A549 (cell line): ENCODE measurements around the gene NTSR1. TPM values are rescaled to one million over a fixed set of nuclear protein-coding genes. Genes with fewer than 3 reads are reported as not detected.

Experiments used
- ATAC-seq, 2 experiments: fragments of 200-7000 bp in 1 of 2; fragments of >200 bp in 1 of 2; cut with Nextera tagmentation in 1 of 2; cut with Tn5 transposase in 1 of 2; 3 replicates each; pipeline versions ENCODE4 v1.8.0 to v1.9.1; 2018 to 2020; ENCODE audit warnings: mild to moderate bottlenecking in 1 of 2, moderate library complexity in 1 of 2
- CTCF ChIA-PET: fragments of 300-600 bp; sonication (Branson Sonifier 250); formaldehyde crosslinking; extraction: SDS; loops from one replicate; lab custom pipeline; 2021; ENCODE audit warnings: antibody characterized with exemption, inconsistent platforms; lab: Yijun Ruan, JAX
- POLR2A ChIA-PET: fragments of 350-600 bp; formaldehyde crosslinking; extraction: SDS; loops from one replicate; lab custom pipeline; 2021; ENCODE audit warnings: antibody characterized with exemption, inconsistent platforms; lab: Yijun Ruan, JAX
- DNase-seq, 2 experiments: peaks; one replicate each; pipeline versions ENCODE4 v3.0.0 to v3.0.0-alpha.2; 2011 to 2016; ENCODE audit warnings: low read depth in 1 of 2, low spot score in 1 of 2
- FAIRE-seq: peaks from 2 replicates; lab custom pipeline; 2011; peaks lifted over from hg19 to GRCh38; lab: Jason Lieb, UNC
- H3K27ac ChIP-seq, 2 experiments: fragments of >200 bp; sonication (Bioruptor Twin); formaldehyde crosslinking; 3 replicates each; pipeline ENCODE4 v1.5.1; 2016 to 2017
- H3K4me1 ChIP-seq: fragments of >200 bp; sonication (Bioruptor Twin); formaldehyde crosslinking; 3 replicates; pipeline ENCODE4 v1.6.1; 2016
- H3K4me2 ChIP-seq: fragments of >200 bp; sonication (Bioruptor Twin); formaldehyde crosslinking; 3 replicates; pipeline ENCODE4 v1.6.1; 2016
- H3K4me3 ChIP-seq: fragments of >200 bp; sonication (Bioruptor Twin); formaldehyde crosslinking; 3 replicates; pipeline ENCODE4 v1.5.1; 2016
- H3K9me3 ChIP-seq: fragments of >200 bp; sonication (Bioruptor Twin); formaldehyde crosslinking; 3 replicates; pipeline ENCODE4 v1.6.1; 2016
- ATOH8 ChIP-seq: fragments of 250-450 bp; sonication (Bioruptor Pico); IDR thresholded peaks from 2 replicates; pipeline ENCODE4 v1.5.0; 2020; ENCODE audit warnings: low read depth, mild to moderate bottlenecking, moderate library complexity
- CTCF ChIP-seq: fragments of >200 bp; sonication (Bioruptor Twin); formaldehyde crosslinking; IDR thresholded peaks from 3 replicates; pipeline ENCODE4 v1.5.1; 2016
- EHMT2 ChIP-seq: fragments of 200-600 bp; sonication (generic); IDR thresholded peaks from 2 replicates; pipeline ENCODE4 v1.6.1; 2016; ENCODE audit warnings: antibody characterized with exemption, low read depth, mild to moderate bottlenecking, moderate library complexity
- ELK1 ChIP-seq: fragments of 150-350 bp; IDR thresholded peaks from 2 replicates; pipeline ENCODE4 v1.6.1; 2014; ENCODE audit warnings: low read depth, mild to moderate bottlenecking, low read length
- EP300 ChIP-seq, 2 experiments: fragments of >200 bp; sonication (Bioruptor Twin); formaldehyde crosslinking; IDR thresholded peaks; 2 replicates in 1 of 2; 3 replicates in 1 of 2; pipeline ENCODE4 v1.6.1; 2016 to 2017
- FOSB ChIP-seq: fragments of 250-450 bp; sonication (Bioruptor Pico); IDR thresholded peaks from 2 replicates; pipeline ENCODE4 v1.5.0; 2020; ENCODE audit warnings: mild to moderate bottlenecking, moderate library complexity
- HDAC2 ChIP-seq: fragments of 200-600 bp; sonication (generic); IDR thresholded peaks from 2 replicates; pipeline ENCODE4 v1.6.1; 2016
- KDM5A ChIP-seq: fragments of 200-600 bp; sonication (generic); IDR thresholded peaks from 2 replicates; pipeline ENCODE4 v1.6.1; 2016; ENCODE audit warnings: antibody characterized with exemption, mild to moderate bottlenecking
- MAX ChIP-seq: IDR thresholded peaks from 2 replicates; pipeline ENCODE4 v1.6.1; 2012
- RAD21 ChIP-seq, 2 experiments: fragments of >200 bp in 1 of 2; sonication (Bioruptor Twin) in 1 of 2; formaldehyde crosslinking in 1 of 2; IDR thresholded peaks in 1 of 2; conservative IDR thresholded peaks in 1 of 2; 2 replicates in 1 of 2; 3 replicates in 1 of 2; pipeline ENCODE4 v1.6.1; 2012 to 2018; ENCODE audit warnings: inconsistent platforms in 1 of 2
- RCOR1 ChIP-seq: fragments of 150-350 bp; IDR thresholded peaks from 2 replicates; pipeline ENCODE4 v1.6.1; 2014; ENCODE audit warnings: antibody characterized with exemption, low read length, low read depth
- REST ChIP-seq: fragments of 200-600 bp; sonication (generic); IDR thresholded peaks from 2 replicates; pipeline ENCODE4 v1.6.1; 2016; ENCODE audit warnings: antibody characterized with exemption, mild to moderate bottlenecking, moderate library complexity
- RNF2 ChIP-seq: fragments of 200-600 bp; sonication (generic); IDR thresholded peaks from 2 replicates; pipeline ENCODE4 v1.6.1; 2016; ENCODE audit warnings: low read depth, mild to moderate bottlenecking, antibody characterized with exemption, moderate library complexity, borderline replicate concordance
- TP53 ChIP-seq: fragments of 250-450 bp; sonication (Bioruptor Pico); IDR thresholded peaks from 2 replicates; pipeline ENCODE4 v1.5.0; 2021; ENCODE audit warnings: mild to moderate bottlenecking, moderate library complexity
- ZSCAN20 ChIP-seq: fragments of 250-450 bp; sonication (Bioruptor Pico); IDR thresholded peaks from 2 replicates; pipeline ENCODE4 v1.8.0; 2022; ENCODE audit warnings: mild to moderate bottlenecking, moderate library complexity
- WGBS: methylation state at CpG from one replicate; pipeline ENCODE4 v1.1.6; 2017; ENCODE audit errors: missing lambda C conversion rate; 5-methylcytosine and 5-hydroxymethylcytosine counted together
- polyA plus RNA-seq, 4 experiments: library from polyadenylated mRNA; depleted of rRNA in 3 of 4; stranded (reverse); fragments of >200 nt; fragmentation: RNase III in 1 of 4; extraction: RNeasy Plus Mini Kit Qiagen cat#74134 plus additional on column Dnase treatment in 1 of 4; gene quantifications; 2 replicates in 3 of 4; 3 replicates in 1 of 4; pipeline ENCODE4 v1.2.3, GENCODE V29; 2011 to 2017

Gene NTSR1
- polyA plus RNA-seq, 2 of the 4 experiments (the other 2 are of a cell fraction), result 0.03 TPM; not detected in 1

GRCh38 chr20:62741701-62742491, 33.3 kb downstream of the NTSR1 start:
- Histone ChIP-seq H3K27ac (peak overlapping the region in 1 of 2 experiments; percentile 86; a peak in 3 of 6 replicates), H3K9me3 (no peaks in the 10 kb centered on the region), H3K4me2 (no peak overlapping the region), H3K4me3 (no peak overlapping the region), H3K4me1 (peaks cover 21% of the 10 kb centered on the region)
- no peak for DNase-seq
- CTCF ChIA-PET, result interaction anchor here (0.7 to 4.1 kb wide), 5 partner anchors 18 to 74 kb away, joined by 3 to 27 read pairs (median 4); no protein-coding TSS in a partner anchor
- POLR2A ChIA-PET, result no interaction called here
- no peak for FAIRE-seq
- TF ChIP-seq CTCF, result no peak
- TF ChIP-seq REST, result peak; percentile 48; the same call in 1 of the 2 replicates
- 79% methylated on average over 15 of the region's 18 CpGs for WGBS
- no peak for ATAC-seq

- TF ChIP-seq EP300 (IDR thresholded peaks at IDR 0.05) (no peak), ATOH8 (CRISPR knock-in tag) (no peak), KDM5A (no peak), RNF2 (no peak), EHMT2 (no peak), FOSB (CRISPR knock-in tag) (no peak)
- TF ChIP-seq, all 56 proteins: peak for 0
- H3K4me3 ChIP-seq, result no peak overlapping the region
- FAIRE-seq, result no peak
- POLR2A ChIA-PET, result no interaction called here
- no peak for ATAC-seq
- no peaks in the 10 kb centered on the region for H3K9me3 ChIP-seq
- H3K4me2 ChIP-seq, result no peak overlapping the region
- CTCF ChIA-PET, result interaction anchor here (0.7 to 4.1 kb wide), 3 partner anchors 19 to 49 kb away, joined by 3 to 27 read pairs (median 6); no protein-coding TSS in a partner anchor
- 66% methylated on average over 2 of the region's 6 CpGs for WGBS
- H3K27ac ChIP-seq, result no peak overlapping the region
- H3K4me1 ChIP-seq, result peaks cover 21% of the 10 kb centered on the region
- no peak for DNase-seq
These were observed 33.9 kb downstream of the NTSR1 start for GRCh38 chr20:62742550-62742949.

GRCh38 chr20:62742979-62743776, 34.5 kb downstream of the NTSR1 start:
- FAIRE-seq, result no peak
- no peak for DNase-seq
- ChIA-PET CTCF (interaction anchor here (2.6 to 4.1 kb wide), 2 partner anchors 39 to 48 kb away, joined by 6 to 27 read pairs; no protein-coding TSS in a partner anchor), POLR2A (no interaction called here)
- Histone ChIP-seq H3K9me3 (no peaks in the 10 kb centered on the region), H3K27ac (no peak overlapping the region), H3K4me2 (no peak overlapping the region), H3K4me3 (no peak overlapping the region), H3K4me1 (peaks cover 21% of the 10 kb centered on the region)
- ATAC-seq, result no peak
- WGBS, result 54% methylated on average over 13 of the region's 21 CpGs
- TF ChIP-seq ELK1 (no peak), ZSCAN20 (CRISPR knock-in tag) (no peak), TP53 (CRISPR knock-in tag) (no peak), REST (no peak), ATOH8 (CRISPR knock-in tag) (no peak), RCOR1 (no peak), HDAC2 (no peak), MAX (no peak), RAD21 (conservative IDR thresholded peaks at IDR 0.05 in 1 of 2, IDR thresholded peaks at IDR 0.05 in 1 of 2) (no peak)
